Adrenal gland (tissue), 12 donors: Measurements from ENCODE around the gene GOLGA8H. TPM values are rescaled to one million over a fixed set of nuclear protein-coding genes. Genes with fewer than 3 reads are reported as not detected.
"Not testable (repeated sequence)": the region's sequence is repeated elsewhere in the genome, so short reads cannot be mapped to it uniquely, and the experiment has no call there.

Experiments
- DNase-seq, 7 donors: peaks; one replicate each; pipeline ENCODE4 v3.0.0-alpha.2; 2019 to 2020
- H3K27ac ChIP-seq, 5 donors: fragments of 200-600 bp; sonication (generic) in 4 of 5; 1 replicate in 3 of 5; 2 replicates in 2 of 5; pipeline versions ENCODE4 v1.5.1 to v1.8.0; 2016 to 2020; ENCODE audit warnings: mild to moderate bottlenecking in 1 of 5
- H3K27me3 ChIP-seq: fragments of 200-600 bp; 2 replicates; pipeline ENCODE4 v1.8.0; 2021
- H3K36me3 ChIP-seq, 2 donors: fragments of 200-600 bp; replicated peaks in 1 of 2; 1 replicate in 1 of 2; 2 replicates in 1 of 2; pipeline versions ENCODE4 v1.5.1 to v1.8.0; 2018 to 2022
- H3K4me1 ChIP-seq, 2 donors: fragments of 200-600 bp; replicated peaks in 1 of 2; 1 replicate in 1 of 2; 2 replicates in 1 of 2; pipeline versions ENCODE4 v1.5.1 to v1.8.0; 2018 to 2021
- H3K4me3 ChIP-seq, 4 donors: fragments of 200-600 bp; sonication (generic) in 3 of 4; one replicate each; pipeline ENCODE4 v1.5.1; 2016 to 2018
- H3K9me3 ChIP-seq, 3 donors: fragments of 200-600 bp; sonication (generic) in 1 of 3; replicated peaks in 1 of 3; 1 replicate in 2 of 3; 2 replicates in 1 of 3; pipeline versions ENCODE4 v1.5.1 to v1.8.0; 2016 to 2021
- CTCF ChIP-seq, 6 experiments: fragments of 450-650 bp in 4 of 6; fragments of 200-600 bp in 2 of 6; sonication (generic) in 1 of 6; IDR thresholded peaks; 1 replicate in 5 of 6; 2 replicates in 1 of 6; pipeline versions ENCODE4 v1.5.1 to v1.8.0; 2016 to 2021; ENCODE audit warnings: antibody characterized with exemption in 6 of 6, mild to moderate bottlenecking in 2 of 6, moderate library complexity in 1 of 6
- POLR2A ChIP-seq, 2 donors: fragments of 450-650 bp; IDR thresholded peaks; one replicate each; pipeline ENCODE4 v1.6.1; 2017; ENCODE audit warnings: antibody characterized with exemption in 2 of 2, mild to moderate bottlenecking in 2 of 2, moderate library complexity in 1 of 2
- WGBS, 4 donors: extraction: QIAGEN DNeasy Blood & Tissue Kit in 2 of 4; methylation state at CpG; one replicate each; pipeline versions ENCODE4 v1.1.5 to v1.1.7; 2013 to 2017; 5-methylcytosine and 5-hydroxymethylcytosine counted together
- intact Hi-C, 2 donors: fragments of 100-400 bp; cut with DNase I; formaldehyde crosslinking; loops; one replicate each; pipeline versions ENCODE4 v1.14.1 to v1.15.0; 2022 to 2023
- polyA plus RNA-seq, 3 donors: library from polyadenylated mRNA; stranded (reverse); fragments of 200-250 nt in 2 of 3; fragments of 350-450 nt in 1 of 3; fragmentation: Illumina TruSeq in 1 of 3; extraction: RNeasy Lipid Tissue Mini Kit (QIAGEN cat#74804) in 1 of 3; gene quantifications; one replicate each; pipeline ENCODE4 v1.2.3, GENCODE V29; 2013 to 2014
- total RNA-seq, 9 donors: library from RNA; depleted of rRNA in 4 of 9; stranded (reverse); fragments of >200 nt in 4 of 9; fragments of 120-200 nt in 1 of 9; fragmentation: NEBNext Ultra II Directional in 1 of 9; extraction: Animal tissue kit (Norgen Biotek cat#: 25700) in 1 of 9; gene quantifications; one replicate each; pipeline versions ENCODE4 v1.1.0 to v1.2.4, GENCODE V29; 2013 to 2023
- donor health status: healthy with polysubstance abuse.
- donor health status: Bipolar disorder and iron deficiency.
- donor health status: DM: yes; HTN: yes; CAD: no.
- donor health status: DM: no; HTN: no; CAD: no.
- donor health status: DM: no; HTN: no; CAD: no.
- donor health status: DM: yes; HTN: yes; CAD: no.

Gene GOLGA8H
- total and polyA plus RNA-seq, 12 donors: 0.07 to 1.8 (median 0.50) TPM; not detected in 4

- WGBS, 4 donors: 0 to 8% (median 3%) methylated on average over 1 to 2 of the region's 3 CpGs; no CpG with 5 or more reads in 1 of the 4 donors
- TF ChIP-seq CTCF (IDR thresholded peaks at IDR 0.05): peak in 2 of 6 experiments; percentile 9 to 22
- intact Hi-C loops, H3K4me3 ChIP-seq, DNase-seq, H3K36me3 ChIP-seq, H3K4me1 ChIP-seq, H3K27ac ChIP-seq, H3K9me3 ChIP-seq, H3K27me3 ChIP-seq: not testable (repeated sequence)
Observed at GRCh38 chr15:30621342-30621741, 17.5 kb downstream of the GOLGA8H start.

- H3K27me3 ChIP-seq, intact Hi-C loops, H3K4me1 ChIP-seq, H3K9me3 ChIP-seq, H3K36me3 ChIP-seq: not testable (repeated sequence)
- TF ChIP-seq POLR2A (IDR thresholded peaks at IDR 0.05) (peak in 1 of 2 donors; percentile 56), CTCF (IDR thresholded peaks at IDR 0.05) (peak in 1 of 6 experiments; percentile 18)
- 0% methylated on average over 7 to 34 of the region's 35 CpGs for WGBS, 4 donors
- Histone ChIP-seq H3K4me3 (peak within 1 kb of the TSS; percentile 32 to 61 (median 46)), H3K27ac (peak within 1 kb of the TSS; percentile 40 to 92 (median 86))
- peak; percentile 92 to 94 (median 94) for DNase-seq
Observed at GRCh38 chr15:30625436-30626193, 21.8 kb downstream of the GOLGA8H start, which contains the start of gene ARHGAP11B. ARHGAP11B (plus strand) TSS chr15:30626128.

GRCh38 chr15:30626194-30626565 is 22.4 kb downstream of the GOLGA8H start:
- H3K36me3 ChIP-seq, intact Hi-C loops, H3K27me3 ChIP-seq, H3K4me1 ChIP-seq, H3K9me3 ChIP-seq, DNase-seq: not testable (repeated sequence)
- Histone ChIP-seq H3K4me3 (peak overlapping the region in 3 of 4 donors; percentile 32 to 61 (median 43)), H3K27ac (peak overlapping the region in 2 of 5 donors; percentile 37 to 92)
- WGBS, 4 donors: 0 to 1% (median 0%) methylated on average over 5 to 12 of the region's 22 CpGs

GRCh38 chr15:30626632-30627031 is 22.8 kb downstream of the GOLGA8H start:
- H3K36me3 ChIP-seq, DNase-seq, H3K27ac ChIP-seq, intact Hi-C loops, H3K27me3 ChIP-seq, H3K9me3 ChIP-seq, H3K4me1 ChIP-seq: not testable (repeated sequence)
- H3K4me3 ChIP-seq: peak overlapping the region in 2 of 4 donors; percentile 43 to 61
- 0% methylated on average over 6 to 18 of the region's 20 CpGs for WGBS, 4 donors

GRCh38 chr15:30650012-30650929 is 46.4 kb downstream of the GOLGA8H start:
- DNase-seq: no peak
- Histone ChIP-seq H3K27ac (no peak overlapping the region), H3K9me3 (no peaks in the 10 kb centered on the region), H3K4me3 (no peak overlapping the region), H3K27me3 (no peaks in the 10 kb centered on the region), H3K36me3 (no peaks in the 10 kb centered on the region), H3K4me1 (no peaks in the 10 kb centered on the region)
- intact Hi-C loops: no loop called here
- no peak for TF ChIP-seq POLR2A (IDR thresholded peaks at IDR 0.05)
- no peak for TF ChIP-seq CTCF (IDR thresholded peaks at IDR 0.05)
- WGBS, 4 donors: 78 to 91% (median 85%) methylated on average over 5 of the region's 5 CpGs
